GM23338 (cell line): ENCODE data around the gene NANP. TPM values are rescaled to one million over a fixed set of nuclear protein-coding genes. Genes with fewer than 3 reads are reported as not detected.

Source experiments
- ATAC-seq: fragments of 200-7000 bp; cut with Tn5 transposase; 3 replicates; pipeline ENCODE4 v1.9.1; 2020
- DNase-seq: peaks from one replicate; pipeline ENCODE4 v3.0.0-alpha.2; 2015; ENCODE audit warnings: low spot score
- H2AFZ ChIP-seq: fragments of 200-600 bp; sonication (generic); 2 replicates; pipeline ENCODE4 v1.8.0; 2016; ENCODE audit warnings: antibody characterized with exemption, mild to moderate bottlenecking, moderate library complexity
- H3F3A ChIP-seq: fragments of 200-600 bp; sonication (generic); replicated peaks from 2 replicates; pipeline ENCODE4 v1.8.0; 2017; ENCODE audit warnings: antibody characterized with exemption, mixed run types, low read depth
- H3K27ac ChIP-seq: fragments of 200-600 bp; sonication (generic); 2 replicates; pipeline ENCODE4 v1.6.1; 2016; ENCODE audit warnings: low read depth
- H3K27me3 ChIP-seq: fragments of 200-600 bp; sonication (generic); 2 replicates; pipeline ENCODE4 v1.8.0; 2016; ENCODE audit warnings: mild to moderate bottlenecking, mixed run types, moderate library complexity; ENCODE audit not compliant: insufficient read depth
- H3K36me3 ChIP-seq: fragments of 200-600 bp; sonication (generic); 2 replicates; pipeline ENCODE4 v1.8.0; 2016; ENCODE audit warnings: mild to moderate bottlenecking; ENCODE audit not compliant: insufficient read depth
- H3K4me1 ChIP-seq: fragments of 200-600 bp; sonication (generic); 2 replicates; pipeline ENCODE4 v1.8.0; 2016; ENCODE audit warnings: mild to moderate bottlenecking, moderate library complexity; ENCODE audit not compliant: insufficient read depth
- H3K4me2 ChIP-seq: fragments of 200-600 bp; sonication (generic); 2 replicates; pipeline ENCODE4 v1.7.1; 2017; ENCODE audit warnings: mixed run types
- H3K4me3 ChIP-seq: fragments of 200-600 bp; sonication (generic); 2 replicates; pipeline ENCODE4 v1.6.1; 2016; ENCODE audit warnings: mixed run types
- H3K79me2 ChIP-seq: fragments of 200-600 bp; sonication (generic); replicated peaks from 2 replicates; pipeline ENCODE4 v1.8.0; 2017; ENCODE audit warnings: mild to moderate bottlenecking; ENCODE audit not compliant: insufficient read depth
- H3K9me2 ChIP-seq: fragments of 200-600 bp; sonication (generic); 2 replicates; pipeline ENCODE4 v1.8.0; 2017; ENCODE audit not compliant: insufficient read depth
- H4K20me1 ChIP-seq: fragments of 200-600 bp; sonication (generic); replicated peaks from 2 replicates; pipeline ENCODE4 v1.8.0; 2017; ENCODE audit warnings: mild to moderate bottlenecking; ENCODE audit not compliant: insufficient read depth
- H3K27ac Mint-ChIP-seq: 2 replicates; pipeline ENCODE4 v1.8.0; 2020; ENCODE audit warnings: inconsistent platforms, mild to moderate bottlenecking, moderate library complexity, mixed read lengths
- H3K27me3 Mint-ChIP-seq: 3 replicates; pipeline ENCODE4 v1.8.0; 2022; ENCODE audit warnings: low read depth, mild to moderate bottlenecking, moderate library complexity, mixed read lengths, inconsistent platforms; ENCODE audit not compliant: insufficient read depth, poor library complexity
- H3K36me3 Mint-ChIP-seq: 3 replicates; pipeline ENCODE4 v1.8.0; 2021; ENCODE audit warnings: low read depth, mild to moderate bottlenecking, inconsistent platforms, moderate library complexity, mixed read lengths
- H3K4me1 Mint-ChIP-seq: 3 replicates; pipeline ENCODE4 v1.8.0; 2020; ENCODE audit warnings: mild to moderate bottlenecking, inconsistent platforms, mixed read lengths
- H3K4me3 Mint-ChIP-seq: 3 replicates; pipeline ENCODE4 v1.8.0; 2021; ENCODE audit warnings: moderate library complexity, mild to moderate bottlenecking, inconsistent platforms, mixed read lengths
- H3K9me3 Mint-ChIP-seq: 3 replicates; pipeline ENCODE4 v1.8.0; 2020; ENCODE audit warnings: moderate library complexity, mild to moderate bottlenecking, inconsistent platforms, mixed read lengths
- CREB1 ChIP-seq: fragments of 250-450 bp; sonication (Bioruptor Pico); IDR thresholded peaks from 2 replicates; pipeline ENCODE4 v1.5.0; 2020; ENCODE audit warnings: low read depth, mild to moderate bottlenecking, moderate library complexity
- CTCF ChIP-seq, 2 experiments: fragments of 200-600 bp in 1 of 2; sonication (generic) in 1 of 2; conservative IDR thresholded peaks; 2 replicates each; pipeline versions ENCODE4 v1.5.1 to v1.6.1; 2016 to 2017; ENCODE audit warnings: antibody characterized with exemption in 2 of 2, low read depth in 2 of 2, mild to moderate bottlenecking in 2 of 2, moderate library complexity in 1 of 2
- ETS1 ChIP-seq: IDR thresholded peaks from 2 replicates; pipeline ENCODE4 v1.6.1; 2016; ENCODE audit warnings: antibody characterized with exemption
- POLR2AphosphoS5 ChIP-seq: IDR thresholded peaks from 2 replicates; pipeline ENCODE4 v1.6.1; 2016; ENCODE audit warnings: antibody characterized with exemption, low read depth
- STAT1 ChIP-seq: IDR thresholded peaks from one replicate; pipeline ENCODE4 v1.6.1; 2016; ENCODE audit warnings: antibody characterized with exemption; ENCODE audit not compliant: unreplicated experiment
- ZNF114 ChIP-seq: fragments of 250-450 bp; sonication (Bioruptor Pico); IDR thresholded peaks from 2 replicates; pipeline ENCODE4 v1.5.0; 2020; ENCODE audit warnings: mild to moderate bottlenecking, moderate library complexity
- ZNF331 ChIP-seq: fragments of 250-450 bp; sonication (Bioruptor Pico); IDR thresholded peaks from 2 replicates; pipeline ENCODE4 v1.5.0; 2020; ENCODE audit warnings: low read depth, mild to moderate bottlenecking, moderate library complexity
- ZNF462 ChIP-seq: fragments of 250-450 bp; sonication (Bioruptor Pico); IDR thresholded peaks from 2 replicates; pipeline ENCODE4 v1.5.0; 2020; ENCODE audit warnings: mild to moderate bottlenecking, moderate library complexity
- polyA plus RNA-seq: library from polyadenylated mRNA; unstranded; fragments of >200 nt; fragmentation: Nextera tagmentation; extraction: Ambion mirVana; gene quantifications from 2 replicates; pipeline ENCODE4 v1.2.1, GENCODE V29; 2016
- total RNA-seq: library from RNA; depleted of rRNA; stranded (reverse); fragments of >200 nt; shearing (Covaris generic); gene quantifications from 2 replicates; pipeline ENCODE4 v1.2.3, GENCODE V29; 2014

Gene NANP
- total and polyA plus RNA-seq, 2 experiments from 2014 or later = 3.9 to 7.6 TPM

GRCh38 chr20:25622450-25623224 lies 1.2 kb downstream of the NANP start:
- no peaks in the 10 kb centered on the region; the same call in 1 of the 2 replicates for H4K20me1 ChIP-seq
- peaks cover 31% of the 10 kb centered on the region for H3K4me1 ChIP-seq
- peaks cover 46% of the 10 kb centered on the region for H3K4me1 Mint-ChIP-seq
- H3K4me3 Mint-ChIP-seq = peak overlapping the region; percentile 81
- ATAC-seq (no peak; the same call in 1 of the 3 replicates), DNase-seq (peak; percentile 16)
- H3K36me3 ChIP-seq = no peaks in the 10 kb centered on the region
- H2AFZ ChIP-seq = peak overlapping the region; percentile 99
- peaks cover 18% of the 10 kb centered on the region for H3K27me3 Mint-ChIP-seq
- peaks cover 2% of the 10 kb centered on the region; the same call in 1 of the 2 replicates for H3F3A ChIP-seq
- H3K27me3 ChIP-seq = peaks cover 27% of the 10 kb centered on the region
- no peak overlapping the region for H3K27ac Mint-ChIP-seq
- H3K9me3 Mint-ChIP-seq = peaks cover 9% of the 10 kb centered on the region; the same call in 2 of the 3 replicates
- TF ChIP-seq CTCF (conservative IDR thresholded peaks at IDR 0.05; ENCODE audit: low read depth in 2 of 2) = no peak
- H3K9me2 ChIP-seq = no peaks in the 10 kb centered on the region
- peak overlapping the region; percentile 95 for H3K4me2 ChIP-seq
- H3K4me3 ChIP-seq = peak overlapping the region; percentile 81
- no peak overlapping the region for H3K27ac ChIP-seq
- peaks cover 10% of the 10 kb centered on the region; the same call in 2 of the 3 replicates for H3K36me3 Mint-ChIP-seq
- peaks cover 48% of the 10 kb centered on the region for H3K79me2 ChIP-seq

- Mint-ChIP-seq H3K36me3 (peaks cover 10% of the 10 kb centered on the region; the same call in 2 of the 3 replicates), H3K27me3 (peaks cover 18% of the 10 kb centered on the region), H3K9me3 (peaks cover 9% of the 10 kb centered on the region; the same call in 2 of the 3 replicates), H3K4me1 (peaks cover 46% of the 10 kb centered on the region), H3K4me3 (peak overlapping the region; percentile 81), H3K27ac (no peak overlapping the region)
- Histone ChIP-seq H3K79me2 (peaks cover 54% of the 10 kb centered on the region), H3K27ac (no peak overlapping the region), H3K36me3 (no peaks in the 10 kb centered on the region), H3K4me2 (peak overlapping the region; percentile 95), H3K27me3 (peaks cover 27% of the 10 kb centered on the region), H3K4me1 (peaks cover 31% of the 10 kb centered on the region), H3F3A (peaks cover 2% of the 10 kb centered on the region; the same call in 1 of the 2 replicates), H3K4me3 (peak overlapping the region; percentile 81), H3K9me2 (no peaks in the 10 kb centered on the region), H2AFZ (no peak overlapping the region), H4K20me1 (no peaks in the 10 kb centered on the region; the same call in 1 of the 2 replicates)
- ATAC-seq = no peak
- no peak for DNase-seq
- TF ChIP-seq STAT1 (no peak), ETS1 (no peak), CREB1 (CRISPR knock-in tag) (no peak), ZNF114 (no peak), ZNF331 (no peak), CTCF (conservative IDR thresholded peaks at IDR 0.05; ENCODE audit: low read depth in 2 of 2) (no peak), ZNF462 (no peak), POLR2AphosphoS5 (no peak)
These were observed 1.8 kb downstream of the NANP start for GRCh38 chr20:25622049-25622448.
